ENCODE measurements around the gene DOCK4.

- TF ChIP-seq, protein P1, sequence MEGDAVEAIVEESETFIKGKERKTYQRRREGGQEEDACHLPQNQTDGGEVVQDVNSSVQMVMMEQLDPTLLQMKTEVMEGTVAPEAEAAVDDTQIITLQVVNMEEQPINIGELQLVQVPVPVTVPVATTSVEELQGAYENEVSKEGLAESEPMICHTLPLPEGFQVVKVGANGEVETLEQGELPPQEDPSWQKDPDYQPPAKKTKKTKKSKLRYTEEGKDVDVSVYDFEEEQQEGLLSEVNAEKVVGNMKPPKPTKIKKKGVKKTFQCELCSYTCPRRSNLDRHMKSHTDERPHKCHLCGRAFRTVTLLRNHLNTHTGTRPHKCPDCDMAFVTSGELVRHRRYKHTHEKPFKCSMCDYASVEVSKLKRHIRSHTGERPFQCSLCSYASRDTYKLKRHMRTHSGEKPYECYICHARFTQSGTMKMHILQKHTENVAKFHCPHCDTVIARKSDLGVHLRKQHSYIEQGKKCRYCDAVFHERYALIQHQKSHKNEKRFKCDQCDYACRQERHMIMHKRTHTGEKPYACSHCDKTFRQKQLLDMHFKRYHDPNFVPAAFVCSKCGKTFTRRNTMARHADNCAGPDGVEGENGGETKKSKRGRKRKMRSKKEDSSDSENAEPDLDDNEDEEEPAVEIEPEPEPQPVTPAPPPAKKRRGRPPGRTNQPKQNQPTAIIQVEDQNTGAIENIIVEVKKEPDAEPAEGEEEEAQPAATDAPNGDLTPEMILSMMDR (IDR thresholded peaks at IDR 0.05): no peak
- no peak for TF ChIP-seq POLR2A (IDR thresholded peaks at IDR 0.05)
These were observed 133.5 kb downstream of the DOCK4 start for GRCh38 chr7:112072541-112073245.

Measured in thyroid gland (tissue), 4 donors.